AG04450 (cell line): ENCODE results near the gene ZNF621. TPM values are rescaled to one million over a fixed set of nuclear protein-coding genes. Genes with fewer than 3 reads are reported as not detected.

Experiments used
- CTCF ChIA-PET: fragments of 300-600, 350-600 bp; formaldehyde crosslinking; extraction: SDS; loops from one replicate; lab custom pipeline; 2022; ENCODE audit warnings: antibody characterized with exemption, inconsistent platforms; lab: Charles Lee
- POLR2A ChIA-PET: fragments of 350-600 bp; formaldehyde crosslinking; extraction: SDS; loops from one replicate; lab custom pipeline; 2021; ENCODE audit warnings: antibody characterized with exemption, inconsistent platforms; lab: Yijun Ruan, JAX
- DNase-seq: peaks from one replicate; pipeline ENCODE4 v3.0.0-alpha.2; 2011; ENCODE audit warnings: low read depth, low spot score
- H3K27ac ChIP-seq: one replicate; pipeline ENCODE4 v1.5.1; 2012; ENCODE audit warnings: low read depth, low read length, control low read depth
- H3K27me3 ChIP-seq: one replicate; pipeline ENCODE4 v1.6.0; 2012; ENCODE audit warnings: low read length; ENCODE audit not compliant: control insufficient read depth, insufficient read depth
- H3K4me3 ChIP-seq: 2 replicates; pipeline ENCODE4 v1.5.1; 2011; ENCODE audit warnings: mild to moderate bottlenecking, low read depth, low read length, control low read depth
- H3K9me3 ChIP-seq: 2 replicates; pipeline ENCODE4 v1.5.1; 2012; ENCODE audit warnings: low read length; ENCODE audit not compliant: control insufficient read depth, insufficient read depth
- polyA plus RNA-seq: library from polyadenylated mRNA; depleted of rRNA; stranded (reverse); fragments of >200 nt; gene quantifications from 2 replicates; pipeline ENCODE4 v1.2.3, GENCODE V29; 2011
- TF ChIP-seq, protein P1 (sequence below): IDR thresholded peaks from 2 replicates; pipeline ENCODE4 v1.5.1; 2011; ENCODE audit warnings: low read depth, low read length, control low read depth, inconsistent platforms

The ZNF621 gene
- polyA plus RNA-seq, 1 experiment, result 24.9 TPM

DNA sequence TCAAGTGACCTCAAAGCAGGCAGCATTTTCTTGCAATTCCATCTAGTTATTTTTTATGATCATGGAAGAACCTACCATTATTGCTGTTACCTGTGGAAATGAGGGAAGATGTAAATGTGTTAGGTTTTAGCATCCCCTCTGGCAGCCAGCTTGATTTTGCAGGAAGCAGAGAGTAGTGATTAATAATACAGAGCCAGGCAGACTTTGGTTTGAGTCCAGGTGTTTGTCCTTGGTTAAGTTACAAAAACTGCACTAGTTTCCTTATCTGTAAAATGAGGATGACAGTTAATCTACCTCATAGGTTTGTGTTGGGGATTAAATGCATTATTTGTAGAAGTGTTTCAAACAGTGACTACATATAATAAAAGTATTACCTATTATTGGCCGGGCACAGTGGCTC is 6.7 kb upstream of the ZNF621 start:
- Histone ChIP-seq H3K4me3 (no peak overlapping the region), H3K27me3 (no peaks in the 10 kb centered on the region), H3K27ac (no peak overlapping the region), H3K9me3 (no peaks in the 10 kb centered on the region)
- POLR2A ChIA-PET, result no interaction called here
- DNase-seq, result no peak
- CTCF ChIA-PET, result interaction anchor here (0.6 kb wide), 1 partner anchor 64 kb away, joined by 3 read pairs; no protein-coding TSS in a partner anchor
- TF ChIP-seq, protein P1, sequence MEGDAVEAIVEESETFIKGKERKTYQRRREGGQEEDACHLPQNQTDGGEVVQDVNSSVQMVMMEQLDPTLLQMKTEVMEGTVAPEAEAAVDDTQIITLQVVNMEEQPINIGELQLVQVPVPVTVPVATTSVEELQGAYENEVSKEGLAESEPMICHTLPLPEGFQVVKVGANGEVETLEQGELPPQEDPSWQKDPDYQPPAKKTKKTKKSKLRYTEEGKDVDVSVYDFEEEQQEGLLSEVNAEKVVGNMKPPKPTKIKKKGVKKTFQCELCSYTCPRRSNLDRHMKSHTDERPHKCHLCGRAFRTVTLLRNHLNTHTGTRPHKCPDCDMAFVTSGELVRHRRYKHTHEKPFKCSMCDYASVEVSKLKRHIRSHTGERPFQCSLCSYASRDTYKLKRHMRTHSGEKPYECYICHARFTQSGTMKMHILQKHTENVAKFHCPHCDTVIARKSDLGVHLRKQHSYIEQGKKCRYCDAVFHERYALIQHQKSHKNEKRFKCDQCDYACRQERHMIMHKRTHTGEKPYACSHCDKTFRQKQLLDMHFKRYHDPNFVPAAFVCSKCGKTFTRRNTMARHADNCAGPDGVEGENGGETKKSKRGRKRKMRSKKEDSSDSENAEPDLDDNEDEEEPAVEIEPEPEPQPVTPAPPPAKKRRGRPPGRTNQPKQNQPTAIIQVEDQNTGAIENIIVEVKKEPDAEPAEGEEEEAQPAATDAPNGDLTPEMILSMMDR, result no peak

DNA sequence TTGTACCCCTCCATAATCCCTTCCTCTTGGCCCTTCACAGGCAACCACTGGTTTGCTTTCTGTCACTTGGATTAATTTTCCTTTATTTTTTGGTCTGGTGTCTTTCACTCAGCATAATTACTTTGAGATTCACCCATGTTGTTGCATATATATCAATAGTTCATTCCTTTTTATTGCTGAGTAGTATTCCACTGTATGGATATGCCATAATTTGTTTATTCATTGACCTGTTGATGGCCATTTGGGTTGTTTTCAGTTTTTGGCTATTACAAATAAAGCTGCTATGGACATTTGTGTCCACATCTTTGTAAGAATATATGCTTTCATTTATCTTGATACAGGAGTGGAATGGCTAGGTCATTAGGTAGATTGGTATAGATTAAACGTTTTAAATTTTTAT is 5.9 kb upstream of the ZNF621 start:
- ChIA-PET POLR2A (no interaction called here), CTCF (interaction anchor here (0.6 kb wide), 1 partner anchor 418 kb away, joined by 3 read pairs; no protein-coding TSS in a partner anchor)
- no peak for DNase-seq

DNA sequence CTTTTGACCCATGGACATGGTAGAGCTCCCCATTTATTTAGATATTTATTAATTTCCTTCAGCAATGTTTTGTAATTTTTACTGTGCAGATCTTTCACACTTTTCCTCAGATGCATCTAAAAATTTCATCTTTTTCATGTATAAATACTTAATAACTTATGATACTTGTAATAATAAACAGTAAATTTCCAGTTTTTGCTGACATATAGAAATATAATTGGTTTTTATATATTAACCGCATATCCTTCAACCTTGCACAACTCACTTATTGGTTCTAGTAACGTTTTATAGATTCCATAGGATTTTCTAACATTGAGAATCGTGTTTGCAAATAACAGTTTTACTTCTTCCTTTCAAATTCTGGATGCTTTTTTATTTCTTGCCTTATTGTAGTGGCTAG is 3.5 kb upstream of the ZNF621 start:
- H3K4me3 ChIP-seq, result no peak overlapping the region
- no peak for DNase-seq
- POLR2A ChIA-PET, result no interaction called here
- TF ChIP-seq, protein P1, result no peak
- H3K27me3 ChIP-seq, result no peaks in the 10 kb centered on the region
- peaks cover 3% of the 10 kb centered on the region; the same call in 1 of the 2 replicates for H3K9me3 ChIP-seq
- CTCF ChIA-PET, result no interaction called here
- no peak overlapping the region for H3K27ac ChIP-seq

More for the DNA sequence above, 5.9 kb upstream of the ZNF621 start:
- H3K27ac ChIP-seq, result no peak overlapping the region
- H3K4me3 ChIP-seq, result no peak overlapping the region
- no peaks in the 10 kb centered on the region for H3K27me3 ChIP-seq
- TF ChIP-seq, protein P1, result no peak
- no peaks in the 10 kb centered on the region for H3K9me3 ChIP-seq

DNA sequence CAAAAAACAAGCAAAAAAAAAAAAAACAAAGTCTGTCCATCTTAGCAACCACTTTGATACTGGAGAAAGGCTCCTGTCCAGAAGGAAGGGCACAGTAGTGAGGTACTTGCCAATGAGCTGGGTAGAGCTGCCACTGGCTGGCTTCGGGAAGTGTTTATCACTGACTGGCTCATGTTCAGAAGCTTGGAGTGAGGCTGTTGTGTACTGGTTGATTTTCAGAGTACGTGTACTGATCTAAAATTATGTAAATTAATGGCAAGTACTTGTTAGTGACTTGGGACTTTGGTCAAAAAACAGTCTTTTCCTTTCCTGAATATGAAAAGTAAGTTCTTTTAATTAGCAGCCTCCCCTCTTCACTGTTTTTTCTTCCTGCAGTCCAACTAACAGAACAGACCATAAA is 979 bp upstream of the ZNF621 start:
- ChIA-PET POLR2A (interaction anchor here (1.7 to 2.5 kb wide), 3 partner anchors 18 to 65 kb away, joined by 7 to 19 read pairs (median 8); partner anchors contain the start of genes RPL14, ZNF619 and ZNF620), CTCF (interaction anchor here (0.9 kb wide), 1 partner anchor 67 kb away, joined by 4 read pairs; the partner anchor contains the start of gene RPL14)
- H3K4me3 ChIP-seq, result no peak overlapping the region

DNA sequence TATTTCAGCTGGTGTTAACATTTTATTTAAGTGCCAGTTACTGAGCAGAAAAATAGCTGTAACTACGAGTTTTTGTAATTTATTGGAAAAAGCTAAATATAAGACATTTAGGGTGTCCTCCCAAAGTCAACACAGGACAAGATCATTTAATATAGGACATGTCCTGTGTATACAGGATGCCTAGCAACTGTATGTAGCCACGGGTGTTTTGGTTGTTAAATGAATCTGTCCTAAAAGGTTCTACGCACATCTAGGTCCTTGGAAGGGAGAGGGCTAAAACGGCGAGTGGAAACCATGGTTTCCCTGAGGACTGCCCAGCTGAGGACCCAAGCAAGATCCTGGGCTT is 565 bp upstream of the ZNF621 start:
- Histone ChIP-seq H3K9me3 (peaks cover 3% of the 10 kb centered on the region; the same call in 1 of the 2 replicates), H3K27ac (peak overlapping the region; percentile 80), H3K27me3 (no peaks in the 10 kb centered on the region), H3K4me3 (peak overlapping the region; percentile 77)
- ChIA-PET CTCF (interaction anchor here (0.9 kb wide), 1 partner anchor 67 kb away, joined by 4 read pairs; the partner anchor contains the start of gene RPL14), POLR2A (interaction anchor here (0.7 to 2.5 kb wide), 4 partner anchors 19 to 66 kb away, joined by 3 to 19 read pairs (median 8); partner anchors contain the start of genes RPL14, ZNF619 and ZNF620)
- no peak for DNase-seq
- TF ChIP-seq, protein P1, result no peak

More for the DNA sequence above, 979 bp upstream of the ZNF621 start:
- Histone ChIP-seq H3K27me3 (no peaks in the 10 kb centered on the region), H3K9me3 (peaks cover 3% of the 10 kb centered on the region; the same call in 1 of the 2 replicates), H3K27ac (no peak overlapping the region)
- TF ChIP-seq, protein P1, result no peak
- no peak for DNase-seq
